Sigmoid colon (tissue), 4 donors: Measurements from ENCODE around the gene EPB42.

Source experiments
- EP300 ChIP-seq, 4 donors: sonication (generic); formaldehyde crosslinking; IDR thresholded peaks; one replicate each; pipeline ENCODE4 v1.6.1; 2017; ENCODE audit warnings: antibody characterized with exemption in 4 of 4
- POLR2A ChIP-seq, 2 donors: fragments of 450-650 bp; IDR thresholded peaks; one replicate each; pipeline ENCODE4 v1.6.1; 2016; ENCODE audit warnings: antibody characterized with exemption in 2 of 2, mild to moderate bottlenecking in 2 of 2, moderate library complexity in 2 of 2
- POLR2AphosphoS5 ChIP-seq, 4 donors: sonication (generic); formaldehyde crosslinking; IDR thresholded peaks; one replicate each; pipeline ENCODE4 v1.6.1; 2017; ENCODE audit warnings: antibody characterized with exemption in 4 of 4
- TF ChIP-seq, protein P1 (sequence below), 4 experiments: fragments of 450-650 bp in 3 of 4; fragments of 200-600 bp in 1 of 4; IDR thresholded peaks; one replicate each; pipeline ENCODE4 v1.5.1; 2016 to 2019; ENCODE audit warnings: antibody characterized with exemption in 4 of 4, mild to moderate bottlenecking in 3 of 4, moderate library complexity in 2 of 4

DNA sequence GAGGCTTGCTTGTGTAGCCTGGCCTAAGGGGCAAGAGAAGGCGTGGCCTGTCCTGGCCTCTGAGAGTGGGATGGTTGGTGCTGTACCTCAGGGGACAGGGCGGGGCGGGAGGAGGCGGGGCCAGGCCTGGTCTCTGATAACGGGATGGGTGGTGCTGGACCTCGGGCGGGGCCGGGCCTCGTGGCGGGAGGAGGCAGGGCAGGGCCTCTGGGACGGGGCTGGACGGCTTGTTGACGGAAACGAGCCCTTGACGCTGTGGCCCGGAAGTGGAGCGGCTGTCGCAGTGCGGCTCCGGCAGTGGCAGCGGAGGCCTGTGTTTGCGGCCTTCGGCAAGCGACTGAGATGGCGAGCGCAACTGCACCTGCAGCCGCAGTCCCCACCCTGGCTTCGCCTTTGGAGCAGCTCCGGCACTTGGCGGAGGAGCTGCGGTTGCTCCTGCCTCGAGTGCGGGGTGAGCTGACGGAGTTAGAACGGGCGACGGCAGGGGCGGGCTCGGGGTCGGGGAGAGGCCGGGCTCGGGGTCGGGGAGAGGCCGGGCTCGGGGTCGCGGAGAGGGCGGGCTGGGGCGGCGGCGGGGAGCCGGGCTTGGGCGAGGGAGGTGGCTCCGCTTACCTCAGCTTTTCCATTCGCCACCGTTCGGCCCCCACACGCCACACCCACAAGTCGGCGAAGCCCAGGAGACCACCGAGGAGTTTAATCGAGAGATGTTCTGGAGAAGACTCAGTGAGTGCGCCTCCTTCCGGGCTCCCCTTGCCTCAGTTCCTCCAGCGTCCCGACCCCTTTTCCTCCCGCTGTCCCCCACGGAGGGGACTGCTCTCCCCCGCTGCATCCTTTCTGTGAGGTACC is 35.4 kb downstream of the EPB42 start, which contains the start of gene CCNDBP1:
- TF ChIP-seq POLR2A (IDR thresholded peaks at IDR 0.05), result peak; percentile 40 to 55
- TF ChIP-seq, protein P1, sequence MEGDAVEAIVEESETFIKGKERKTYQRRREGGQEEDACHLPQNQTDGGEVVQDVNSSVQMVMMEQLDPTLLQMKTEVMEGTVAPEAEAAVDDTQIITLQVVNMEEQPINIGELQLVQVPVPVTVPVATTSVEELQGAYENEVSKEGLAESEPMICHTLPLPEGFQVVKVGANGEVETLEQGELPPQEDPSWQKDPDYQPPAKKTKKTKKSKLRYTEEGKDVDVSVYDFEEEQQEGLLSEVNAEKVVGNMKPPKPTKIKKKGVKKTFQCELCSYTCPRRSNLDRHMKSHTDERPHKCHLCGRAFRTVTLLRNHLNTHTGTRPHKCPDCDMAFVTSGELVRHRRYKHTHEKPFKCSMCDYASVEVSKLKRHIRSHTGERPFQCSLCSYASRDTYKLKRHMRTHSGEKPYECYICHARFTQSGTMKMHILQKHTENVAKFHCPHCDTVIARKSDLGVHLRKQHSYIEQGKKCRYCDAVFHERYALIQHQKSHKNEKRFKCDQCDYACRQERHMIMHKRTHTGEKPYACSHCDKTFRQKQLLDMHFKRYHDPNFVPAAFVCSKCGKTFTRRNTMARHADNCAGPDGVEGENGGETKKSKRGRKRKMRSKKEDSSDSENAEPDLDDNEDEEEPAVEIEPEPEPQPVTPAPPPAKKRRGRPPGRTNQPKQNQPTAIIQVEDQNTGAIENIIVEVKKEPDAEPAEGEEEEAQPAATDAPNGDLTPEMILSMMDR (IDR thresholded peaks at IDR 0.05), result peak in 2 of 4 experiments; percentile 19 to 33
- peak; percentile 70 to 89 (median 86) for TF ChIP-seq POLR2AphosphoS5 (IDR thresholded peaks at IDR 0.05)
- no peak for TF ChIP-seq EP300 (IDR thresholded peaks at IDR 0.05)
